22Rv1 (cell line): ENCODE data around the gene NUDT5.

ENCODE experiments used
- CTCF ChIP-seq: fragments of 450-650 bp; IDR thresholded peaks from 2 replicates; pipeline ENCODE4 v1.5.1; 2017; ENCODE audit warnings: mild to moderate bottlenecking
- ZFX ChIP-seq: fragments of 450-650 bp; IDR thresholded peaks from 2 replicates; pipeline ENCODE4 v1.6.1; 2017; ENCODE audit warnings: antibody characterized with exemption, borderline replicate concordance

GRCh38 chr10:12179606-12180170 is 16.0 kb downstream of the NUDT5 start:
- TF ChIP-seq CTCF (no peak), ZFX (no peak)
